ENCODE results near the gene NCOA5.

DNA sequence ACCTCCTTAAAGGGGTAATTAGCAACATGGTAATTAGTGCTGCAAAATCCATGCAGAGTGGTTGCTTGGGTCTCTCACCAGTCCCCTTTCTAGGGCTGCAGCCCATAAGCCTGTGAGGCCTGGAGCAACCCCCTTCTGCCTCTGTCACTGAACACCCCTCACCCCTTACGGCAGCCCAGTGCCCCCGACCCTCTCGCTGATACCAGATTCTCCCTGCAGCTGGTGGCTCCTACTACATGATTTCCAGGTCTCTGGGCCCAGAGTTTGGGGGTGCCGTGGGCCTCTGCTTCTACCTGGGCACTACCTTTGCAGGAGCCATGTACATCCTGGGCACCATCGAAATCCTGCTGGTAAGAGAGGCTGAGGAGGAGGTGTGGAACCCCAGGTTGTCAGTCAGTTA, 52.7 kb downstream of the NCOA5 start:
- TF ChIP-seq, protein P1, sequence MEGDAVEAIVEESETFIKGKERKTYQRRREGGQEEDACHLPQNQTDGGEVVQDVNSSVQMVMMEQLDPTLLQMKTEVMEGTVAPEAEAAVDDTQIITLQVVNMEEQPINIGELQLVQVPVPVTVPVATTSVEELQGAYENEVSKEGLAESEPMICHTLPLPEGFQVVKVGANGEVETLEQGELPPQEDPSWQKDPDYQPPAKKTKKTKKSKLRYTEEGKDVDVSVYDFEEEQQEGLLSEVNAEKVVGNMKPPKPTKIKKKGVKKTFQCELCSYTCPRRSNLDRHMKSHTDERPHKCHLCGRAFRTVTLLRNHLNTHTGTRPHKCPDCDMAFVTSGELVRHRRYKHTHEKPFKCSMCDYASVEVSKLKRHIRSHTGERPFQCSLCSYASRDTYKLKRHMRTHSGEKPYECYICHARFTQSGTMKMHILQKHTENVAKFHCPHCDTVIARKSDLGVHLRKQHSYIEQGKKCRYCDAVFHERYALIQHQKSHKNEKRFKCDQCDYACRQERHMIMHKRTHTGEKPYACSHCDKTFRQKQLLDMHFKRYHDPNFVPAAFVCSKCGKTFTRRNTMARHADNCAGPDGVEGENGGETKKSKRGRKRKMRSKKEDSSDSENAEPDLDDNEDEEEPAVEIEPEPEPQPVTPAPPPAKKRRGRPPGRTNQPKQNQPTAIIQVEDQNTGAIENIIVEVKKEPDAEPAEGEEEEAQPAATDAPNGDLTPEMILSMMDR (IDR thresholded peaks at IDR 0.05) = no peak
- TF ChIP-seq POLR2AphosphoS5 (IDR thresholded peaks at IDR 0.05) = no peak
